ENCODE measurements around the gene ATP5F1E.

DNA sequence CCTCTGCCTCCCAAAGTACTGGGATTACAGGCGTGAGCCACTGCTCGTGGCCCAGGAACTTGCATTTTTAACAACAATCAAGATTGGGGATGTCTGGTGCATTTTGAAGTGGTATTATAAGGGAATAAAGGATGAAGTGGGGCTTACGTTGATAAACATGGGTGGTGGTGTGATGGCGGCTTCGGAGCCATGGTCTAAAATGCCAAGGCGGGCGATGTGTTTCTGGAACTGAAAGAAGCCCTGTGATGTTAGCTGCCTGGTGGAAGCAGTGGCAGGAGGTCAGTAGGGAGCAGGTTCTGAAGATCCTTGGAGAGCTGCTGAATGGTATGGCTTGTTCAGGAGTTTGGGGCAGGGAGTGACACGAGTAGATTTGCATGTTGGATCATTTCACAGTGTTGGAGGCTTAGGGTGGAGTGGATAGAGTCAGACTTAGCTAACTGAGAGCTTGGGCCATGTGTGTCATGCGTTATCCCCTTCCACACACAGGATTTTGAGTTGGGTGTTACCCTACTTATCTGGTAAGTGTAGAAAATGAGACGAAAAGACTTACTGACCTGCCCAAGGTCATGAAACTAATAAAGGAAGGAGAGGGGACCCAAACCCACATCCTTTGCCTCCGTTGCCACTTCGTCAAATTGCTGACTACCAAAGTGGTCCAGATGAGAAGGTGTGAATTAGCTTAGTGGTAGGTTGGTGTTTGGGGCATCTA, 49.6 kb downstream of the ATP5F1E start:
- TF ChIP-seq, protein P1, sequence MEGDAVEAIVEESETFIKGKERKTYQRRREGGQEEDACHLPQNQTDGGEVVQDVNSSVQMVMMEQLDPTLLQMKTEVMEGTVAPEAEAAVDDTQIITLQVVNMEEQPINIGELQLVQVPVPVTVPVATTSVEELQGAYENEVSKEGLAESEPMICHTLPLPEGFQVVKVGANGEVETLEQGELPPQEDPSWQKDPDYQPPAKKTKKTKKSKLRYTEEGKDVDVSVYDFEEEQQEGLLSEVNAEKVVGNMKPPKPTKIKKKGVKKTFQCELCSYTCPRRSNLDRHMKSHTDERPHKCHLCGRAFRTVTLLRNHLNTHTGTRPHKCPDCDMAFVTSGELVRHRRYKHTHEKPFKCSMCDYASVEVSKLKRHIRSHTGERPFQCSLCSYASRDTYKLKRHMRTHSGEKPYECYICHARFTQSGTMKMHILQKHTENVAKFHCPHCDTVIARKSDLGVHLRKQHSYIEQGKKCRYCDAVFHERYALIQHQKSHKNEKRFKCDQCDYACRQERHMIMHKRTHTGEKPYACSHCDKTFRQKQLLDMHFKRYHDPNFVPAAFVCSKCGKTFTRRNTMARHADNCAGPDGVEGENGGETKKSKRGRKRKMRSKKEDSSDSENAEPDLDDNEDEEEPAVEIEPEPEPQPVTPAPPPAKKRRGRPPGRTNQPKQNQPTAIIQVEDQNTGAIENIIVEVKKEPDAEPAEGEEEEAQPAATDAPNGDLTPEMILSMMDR (conservative IDR thresholded peaks at IDR 0.05) = no peak
- no peak for TF ChIP-seq EZH2 (IDR thresholded peaks at IDR 0.05; ENCODE audit: low read depth)

Data from PC-9 (cell line).